A549 (cell line): Measurements from ENCODE around the gene PSIP1. TPM values are rescaled to one million over a fixed set of nuclear protein-coding genes. Genes with fewer than 3 reads are reported as not detected.
"Not testable (repeated sequence)": the region's sequence is repeated elsewhere in the genome, so short reads cannot be mapped to it uniquely, and the experiment has no call there.

Source experiments
- ATAC-seq, 2 experiments: fragments of 200-7000 bp in 1 of 2; fragments of >200 bp in 1 of 2; cut with Nextera tagmentation in 1 of 2; cut with Tn5 transposase in 1 of 2; 3 replicates each; pipeline versions ENCODE4 v1.8.0 to v1.9.1; 2018 to 2020; ENCODE audit warnings: mild to moderate bottlenecking in 1 of 2, moderate library complexity in 1 of 2
- CTCF ChIA-PET: fragments of 300-600 bp; sonication (Branson Sonifier 250); formaldehyde crosslinking; extraction: SDS; loops from one replicate; lab custom pipeline; 2021; ENCODE audit warnings: antibody characterized with exemption, inconsistent platforms; lab: Yijun Ruan, JAX
- POLR2A ChIA-PET: fragments of 350-600 bp; formaldehyde crosslinking; extraction: SDS; loops from one replicate; lab custom pipeline; 2021; ENCODE audit warnings: antibody characterized with exemption, inconsistent platforms; lab: Yijun Ruan, JAX
- DNase-seq, 2 experiments: peaks; one replicate each; pipeline versions ENCODE4 v3.0.0 to v3.0.0-alpha.2; 2011 to 2016; ENCODE audit warnings: low read depth in 1 of 2, low spot score in 1 of 2
- FAIRE-seq: peaks from 2 replicates; lab custom pipeline; 2011; peaks lifted over from hg19 to GRCh38; lab: Jason Lieb, UNC
- H3K27ac ChIP-seq, 2 experiments: fragments of >200 bp; sonication (Bioruptor Twin); formaldehyde crosslinking; 3 replicates each; pipeline ENCODE4 v1.5.1; 2016 to 2017
- H3K4me1 ChIP-seq: fragments of >200 bp; sonication (Bioruptor Twin); formaldehyde crosslinking; 3 replicates; pipeline ENCODE4 v1.6.1; 2016
- H3K4me2 ChIP-seq: fragments of >200 bp; sonication (Bioruptor Twin); formaldehyde crosslinking; 3 replicates; pipeline ENCODE4 v1.6.1; 2016
- H3K4me3 ChIP-seq: fragments of >200 bp; sonication (Bioruptor Twin); formaldehyde crosslinking; 3 replicates; pipeline ENCODE4 v1.5.1; 2016
- H3K9me3 ChIP-seq: fragments of >200 bp; sonication (Bioruptor Twin); formaldehyde crosslinking; 3 replicates; pipeline ENCODE4 v1.6.1; 2016
- CBX8 ChIP-seq: fragments of 200-600 bp; sonication (generic); IDR thresholded peaks from 2 replicates; pipeline ENCODE4 v1.6.1; 2016
- CEBPB ChIP-seq, 2 experiments: fragments of >200 bp in 1 of 2; sonication (Bioruptor Twin) in 1 of 2; formaldehyde crosslinking in 1 of 2; IDR thresholded peaks; 2 replicates each; pipeline ENCODE4 v1.6.1; 2012 to 2016
- CHD4 ChIP-seq: fragments of 200-600 bp; sonication (generic); IDR thresholded peaks from 2 replicates; pipeline ENCODE4 v1.6.1; 2016; ENCODE audit warnings: antibody characterized with exemption, mild to moderate bottlenecking, borderline replicate concordance
- EHF ChIP-seq: fragments of 250-450 bp; sonication (Bioruptor Pico); IDR thresholded peaks from 2 replicates; pipeline ENCODE4 v1.5.0; 2020; ENCODE audit warnings: mild to moderate bottlenecking
- EP300 ChIP-seq, 2 experiments: fragments of >200 bp; sonication (Bioruptor Twin); formaldehyde crosslinking; IDR thresholded peaks; 2 replicates in 1 of 2; 3 replicates in 1 of 2; pipeline ENCODE4 v1.6.1; 2016 to 2017
- FOSB ChIP-seq: fragments of 250-450 bp; sonication (Bioruptor Pico); IDR thresholded peaks from 2 replicates; pipeline ENCODE4 v1.5.0; 2020; ENCODE audit warnings: mild to moderate bottlenecking, moderate library complexity
- FOSL2 ChIP-seq, 2 experiments: fragments of 450-650 bp in 1 of 2; fragments of >200 bp in 1 of 2; sonication (Bioruptor Twin) in 1 of 2; formaldehyde crosslinking; IDR thresholded peaks; 2 replicates each; pipeline versions ENCODE4 v1.5.0 to v1.6.1; 2016 to 2020; ENCODE audit warnings: mild to moderate bottlenecking in 1 of 2, moderate library complexity in 1 of 2
- HDAC2 ChIP-seq: fragments of 200-600 bp; sonication (generic); IDR thresholded peaks from 2 replicates; pipeline ENCODE4 v1.6.1; 2016
- JUNB ChIP-seq: fragments of >200 bp; sonication (Bioruptor Twin); formaldehyde crosslinking; IDR thresholded peaks from 2 replicates; pipeline ENCODE4 v1.6.1; 2016
- KDM5A ChIP-seq: fragments of 200-600 bp; sonication (generic); IDR thresholded peaks from 2 replicates; pipeline ENCODE4 v1.6.1; 2016; ENCODE audit warnings: antibody characterized with exemption, mild to moderate bottlenecking
- MAFK ChIP-seq: fragments of 450-650 bp; IDR thresholded peaks from 2 replicates; pipeline ENCODE4 v1.6.1; 2014; ENCODE audit not compliant: partially characterized antibody
- MAZ ChIP-seq: fragments of 150-350 bp; IDR thresholded peaks from 2 replicates; pipeline ENCODE4 v1.6.1; 2014; ENCODE audit warnings: antibody characterized with exemption, low read depth, low read length, borderline replicate concordance
- MYC ChIP-seq: IDR thresholded peaks from 2 replicates; pipeline ENCODE4 v1.6.1; 2012; ENCODE audit warnings: mild to moderate bottlenecking, inconsistent platforms, low read length, improper control_type of control experiment, borderline replicate concordance
- POLR2A ChIP-seq: IDR thresholded peaks from 2 replicates; pipeline ENCODE4 v1.6.1; 2012; ENCODE audit warnings: mild to moderate bottlenecking, low read length
- TFCP2L1 ChIP-seq: fragments of 250-450 bp; sonication (Bioruptor Pico); IDR thresholded peaks from 2 replicates; pipeline ENCODE4 v1.5.0; 2021; ENCODE audit warnings: mild to moderate bottlenecking
- ZC3H11A ChIP-seq: fragments of 450-650 bp; IDR thresholded peaks from 2 replicates; pipeline ENCODE4 v1.6.1; 2014; ENCODE audit warnings: antibody characterized with exemption, mild to moderate bottlenecking
- ZFP36 ChIP-seq: fragments of 450-650 bp; IDR thresholded peaks from 2 replicates; pipeline ENCODE4 v1.6.1; 2014; ENCODE audit warnings: borderline replicate concordance; ENCODE audit not compliant: partially characterized antibody
- ZSCAN20 ChIP-seq: fragments of 250-450 bp; sonication (Bioruptor Pico); IDR thresholded peaks from 2 replicates; pipeline ENCODE4 v1.8.0; 2022; ENCODE audit warnings: mild to moderate bottlenecking, moderate library complexity
- WGBS: methylation state at CpG from one replicate; pipeline ENCODE4 v1.1.6; 2017; ENCODE audit errors: missing lambda C conversion rate; 5-methylcytosine and 5-hydroxymethylcytosine counted together
- polyA plus RNA-seq, 4 experiments: library from polyadenylated mRNA; depleted of rRNA in 3 of 4; stranded (reverse); fragments of >200 nt; fragmentation: RNase III in 1 of 4; extraction: RNeasy Plus Mini Kit Qiagen cat#74134 plus additional on column Dnase treatment in 1 of 4; gene quantifications; 2 replicates in 3 of 4; 3 replicates in 1 of 4; pipeline ENCODE4 v1.2.3, GENCODE V29; 2011 to 2017
- TF ChIP-seq, protein P1 (sequence below): fragments of 150-350 bp; IDR thresholded peaks from 2 replicates; pipeline ENCODE4 v1.6.1; 2014; ENCODE audit warnings: low read depth, mild to moderate bottlenecking, low read length
- TF ChIP-seq, protein P2 (sequence below): fragments of >200 bp; sonication (Bioruptor Twin); formaldehyde crosslinking; IDR thresholded peaks from 3 replicates; pipeline ENCODE4 v1.5.1; 2016
- TF ChIP-seq, protein P3 (sequence below): IDR thresholded peaks from 2 replicates; pipeline ENCODE4 v1.6.1; 2012; ENCODE audit warnings: low read depth, borderline replicate concordance
- TF ChIP-seq, protein P4 (sequence below): IDR thresholded peaks from 2 replicates; pipeline ENCODE4 v1.6.1; 2012
- TF ChIP-seq, protein P5 (sequence below): fragments of 250-450 bp; sonication (Bioruptor Pico); IDR thresholded peaks from 2 replicates; pipeline ENCODE4 v1.5.0; 2020; ENCODE audit warnings: low read depth, mild to moderate bottlenecking, moderate library complexity

The PSIP1 gene
- polyA plus RNA-seq, 2 of the 4 experiments (the other 2 are of a cell fraction): 84.2 to 119 TPM

DNA sequence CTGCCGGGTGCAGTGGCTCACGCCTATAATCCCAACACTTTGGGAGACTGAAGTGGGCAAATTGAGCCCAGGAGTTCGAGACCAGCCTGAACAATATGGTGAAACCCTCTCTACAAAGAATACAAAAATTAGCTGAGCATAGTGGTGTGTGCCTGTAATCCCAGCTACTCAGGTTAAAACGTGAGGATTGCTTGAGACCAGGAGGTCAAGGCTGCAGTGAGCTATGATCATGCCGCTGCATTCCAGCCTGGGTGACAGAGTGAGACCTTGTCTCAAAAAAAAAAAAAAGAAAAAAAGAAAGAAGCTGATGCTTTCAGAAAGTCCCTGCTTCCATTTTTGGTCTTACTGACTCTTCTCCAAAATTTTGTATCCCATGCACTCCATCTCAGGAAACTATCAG lies 56.8 kb downstream of the PSIP1 start:
- H3K27ac ChIP-seq: no peak overlapping the region
- no peaks in the 10 kb centered on the region for H3K9me3 ChIP-seq
- H3K4me2 ChIP-seq: no peak overlapping the region
- no peak for DNase-seq
- WGBS: 95% methylated on average over 5 of the region's 5 CpGs
- ATAC-seq: no peak
- ChIA-PET CTCF (interaction anchor here (1.9 kb wide), 1 partner anchor 14 kb away, joined by 4 read pairs; no protein-coding TSS in a partner anchor), POLR2A (interaction anchor here (0.7 kb wide), 1 partner anchor 1251 kb away, joined by 3 read pairs; no protein-coding TSS in a partner anchor)
- no peaks in the 10 kb centered on the region for H3K4me1 ChIP-seq
- no peak for FAIRE-seq
- H3K4me3 ChIP-seq: no peak overlapping the region
- no peak for TF ChIP-seq CEBPB (IDR thresholded peaks at IDR 0.05)
- TF ChIP-seq EHF (CRISPR knock-in tag): no peak
- TF ChIP-seq, protein P1, sequence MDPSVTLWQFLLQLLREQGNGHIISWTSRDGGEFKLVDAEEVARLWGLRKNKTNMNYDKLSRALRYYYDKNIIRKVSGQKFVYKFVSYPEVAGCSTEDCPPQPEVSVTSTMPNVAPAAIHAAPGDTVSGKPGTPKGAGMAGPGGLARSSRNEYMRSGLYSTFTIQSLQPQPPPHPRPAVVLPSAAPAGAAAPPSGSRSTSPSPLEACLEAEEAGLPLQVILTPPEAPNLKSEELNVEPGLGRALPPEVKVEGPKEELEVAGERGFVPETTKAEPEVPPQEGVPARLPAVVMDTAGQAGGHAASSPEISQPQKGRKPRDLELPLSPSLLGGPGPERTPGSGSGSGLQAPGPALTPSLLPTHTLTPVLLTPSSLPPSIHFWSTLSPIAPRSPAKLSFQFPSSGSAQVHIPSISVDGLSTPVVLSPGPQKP: no peak
- no peak for TF ChIP-seq FOSL2 (IDR thresholded peaks at IDR 0.05)
- TF ChIP-seq FOSL2 (CRISPR knock-in tag; IDR thresholded peaks at IDR 0.05): no peak
- TF ChIP-seq HDAC2: no peak
- no peak for TF ChIP-seq MAFK
- TF ChIP-seq, protein P2, sequence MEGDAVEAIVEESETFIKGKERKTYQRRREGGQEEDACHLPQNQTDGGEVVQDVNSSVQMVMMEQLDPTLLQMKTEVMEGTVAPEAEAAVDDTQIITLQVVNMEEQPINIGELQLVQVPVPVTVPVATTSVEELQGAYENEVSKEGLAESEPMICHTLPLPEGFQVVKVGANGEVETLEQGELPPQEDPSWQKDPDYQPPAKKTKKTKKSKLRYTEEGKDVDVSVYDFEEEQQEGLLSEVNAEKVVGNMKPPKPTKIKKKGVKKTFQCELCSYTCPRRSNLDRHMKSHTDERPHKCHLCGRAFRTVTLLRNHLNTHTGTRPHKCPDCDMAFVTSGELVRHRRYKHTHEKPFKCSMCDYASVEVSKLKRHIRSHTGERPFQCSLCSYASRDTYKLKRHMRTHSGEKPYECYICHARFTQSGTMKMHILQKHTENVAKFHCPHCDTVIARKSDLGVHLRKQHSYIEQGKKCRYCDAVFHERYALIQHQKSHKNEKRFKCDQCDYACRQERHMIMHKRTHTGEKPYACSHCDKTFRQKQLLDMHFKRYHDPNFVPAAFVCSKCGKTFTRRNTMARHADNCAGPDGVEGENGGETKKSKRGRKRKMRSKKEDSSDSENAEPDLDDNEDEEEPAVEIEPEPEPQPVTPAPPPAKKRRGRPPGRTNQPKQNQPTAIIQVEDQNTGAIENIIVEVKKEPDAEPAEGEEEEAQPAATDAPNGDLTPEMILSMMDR: no peak
- no peak for TF ChIP-seq POLR2A
- no peak for TF ChIP-seq ZSCAN20
- TF ChIP-seq, protein P3, sequence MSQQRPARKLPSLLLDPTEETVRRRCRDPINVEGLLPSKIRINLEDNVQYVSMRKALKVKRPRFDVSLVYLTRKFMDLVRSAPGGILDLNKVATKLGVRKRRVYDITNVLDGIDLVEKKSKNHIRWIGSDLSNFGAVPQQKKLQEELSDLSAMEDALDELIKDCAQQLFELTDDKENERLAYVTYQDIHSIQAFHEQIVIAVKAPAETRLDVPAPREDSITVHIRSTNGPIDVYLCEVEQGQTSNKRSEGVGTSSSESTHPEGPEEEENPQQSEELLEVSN: no peak
- TF ChIP-seq ZFP36: no peak
- TF ChIP-seq TFCP2L1 (CRISPR knock-in tag): no peak
- no peak for TF ChIP-seq CBX8
- TF ChIP-seq KDM5A: no peak
- TF ChIP-seq, protein P4, sequence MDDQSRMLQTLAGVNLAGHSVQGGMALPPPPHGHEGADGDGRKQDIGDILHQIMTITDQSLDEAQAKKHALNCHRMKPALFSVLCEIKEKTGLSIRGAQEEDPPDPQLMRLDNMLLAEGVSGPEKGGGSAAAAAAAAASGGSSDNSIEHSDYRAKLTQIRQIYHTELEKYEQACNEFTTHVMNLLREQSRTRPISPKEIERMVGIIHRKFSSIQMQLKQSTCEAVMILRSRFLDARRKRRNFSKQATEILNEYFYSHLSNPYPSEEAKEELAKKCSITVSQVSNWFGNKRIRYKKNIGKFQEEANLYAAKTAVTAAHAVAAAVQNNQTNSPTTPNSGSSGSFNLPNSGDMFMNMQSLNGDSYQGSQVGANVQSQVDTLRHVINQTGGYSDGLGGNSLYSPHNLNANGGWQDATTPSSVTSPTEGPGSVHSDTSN: no peak
- no peak for TF ChIP-seq ZC3H11A
- no peak for TF ChIP-seq EP300 (IDR thresholded peaks at IDR 0.05)
- TF ChIP-seq MAZ: no peak
- TF ChIP-seq, protein P5, sequence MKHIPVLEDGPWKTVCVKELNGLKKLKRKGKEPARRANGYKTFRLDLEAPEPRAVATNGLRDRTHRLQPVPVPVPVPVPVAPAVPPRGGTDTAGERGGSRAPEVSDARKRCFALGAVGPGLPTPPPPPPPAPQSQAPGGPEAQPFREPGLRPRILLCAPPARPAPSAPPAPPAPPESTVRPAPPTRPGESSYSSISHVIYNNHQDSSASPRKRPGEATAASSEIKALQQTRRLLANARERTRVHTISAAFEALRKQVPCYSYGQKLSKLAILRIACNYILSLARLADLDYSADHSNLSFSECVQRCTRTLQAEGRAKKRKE (CRISPR knock-in tag): no peak

DNA sequence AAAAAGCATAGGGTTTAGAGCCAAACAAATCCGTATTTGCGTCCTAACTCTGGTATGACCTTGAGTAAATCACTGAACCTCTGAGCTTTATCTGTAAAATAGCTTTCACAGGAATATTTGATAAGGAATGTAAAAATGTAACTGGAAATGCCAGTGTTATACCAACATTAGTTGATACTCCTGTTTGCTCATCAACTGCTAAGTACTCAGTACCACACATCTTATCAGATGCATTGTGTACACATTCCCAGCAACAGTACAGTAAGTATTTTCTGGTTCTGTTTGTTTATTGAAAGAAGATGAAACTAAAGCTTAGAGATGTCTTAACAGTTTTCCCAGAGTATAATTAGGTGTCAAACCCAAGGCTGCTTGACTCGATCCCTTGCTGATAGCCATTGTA lies 66.6 kb downstream of the PSIP1 start:
- ChIA-PET CTCF (interaction anchor here (1.1 kb wide), 1 partner anchor 69 kb away, joined by 3 read pairs; no protein-coding TSS in a partner anchor), POLR2A (no interaction called here)
- H3K9me3 ChIP-seq: no peaks in the 10 kb centered on the region
- FAIRE-seq (no peak), ATAC-seq (no peak), DNase-seq (no peak)
- no peak overlapping the region for H3K27ac ChIP-seq
- no peak for TF ChIP-seq EHF (CRISPR knock-in tag)
- no peak for TF ChIP-seq MYC
- TF ChIP-seq CHD4: no peak
- TF ChIP-seq, protein P2: no peak
- TF ChIP-seq FOSB (CRISPR knock-in tag): no peak
- TF ChIP-seq JUNB: no peak
- 83% methylated on average over 3 of the region's 3 CpGs for WGBS
- peaks cover 8% of the 10 kb centered on the region; the same call in 2 of the 3 replicates for H3K4me1 ChIP-seq
- H3K4me2 ChIP-seq: no peak overlapping the region
- no peak overlapping the region for H3K4me3 ChIP-seq

DNA sequence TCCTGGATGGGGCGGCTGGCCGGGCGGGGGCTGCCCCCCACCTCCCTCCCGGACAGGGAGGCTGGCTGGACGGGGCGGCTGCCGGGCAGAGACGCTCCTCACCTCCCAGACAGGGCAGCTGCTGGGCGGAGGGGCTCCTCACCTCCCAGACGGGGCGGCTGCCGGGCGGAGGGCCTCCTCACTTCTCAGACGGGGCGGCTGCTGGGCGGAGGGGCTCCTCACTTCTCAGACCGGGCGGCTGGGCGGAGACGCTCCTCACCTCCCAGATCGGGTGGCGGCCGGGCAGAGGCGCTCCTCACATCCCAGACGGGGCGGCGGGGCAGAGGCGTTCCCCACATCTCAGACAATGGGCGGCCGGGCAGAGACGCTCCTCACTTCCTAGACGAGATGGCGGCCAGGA lies 68.5 kb downstream of the PSIP1 start:
- POLR2A ChIA-PET, ATAC-seq, H3K4me3 ChIP-seq, H3K9me3 ChIP-seq, CTCF ChIA-PET, H3K4me1 ChIP-seq, H3K4me2 ChIP-seq, DNase-seq, FAIRE-seq: not testable (repeated sequence)
- H3K27ac ChIP-seq: peak overlapping the region in 1 of 2 experiments; percentile 65; a peak in 2 of 6 replicates
- WGBS: 98% methylated on average over 14 of the region's 33 CpGs

DNA sequence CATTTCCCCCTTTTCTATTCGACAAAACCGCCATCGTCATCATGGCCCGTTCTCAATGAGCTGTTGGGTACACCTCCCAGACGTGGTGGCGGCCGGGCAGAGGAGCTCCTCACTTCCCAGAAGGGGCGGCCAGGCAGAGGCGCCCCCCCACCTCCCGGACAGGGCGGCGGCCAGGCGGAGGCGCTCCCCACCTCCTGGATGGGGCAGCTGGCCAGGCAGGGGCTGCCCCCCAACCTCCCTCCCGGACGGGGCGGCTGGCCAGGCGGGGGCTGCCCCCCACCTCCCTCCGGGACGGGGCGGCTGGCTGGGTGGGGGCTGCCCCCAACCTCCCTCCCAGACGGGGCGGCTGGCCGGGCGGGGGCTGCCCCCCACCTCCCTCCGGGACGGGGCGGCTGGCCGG lies 68.9 kb downstream of the PSIP1 start:
- H3K4me1 ChIP-seq, FAIRE-seq, H3K4me3 ChIP-seq, DNase-seq, POLR2A ChIA-PET, ATAC-seq, H3K9me3 ChIP-seq, CTCF ChIA-PET, H3K4me2 ChIP-seq: not testable (repeated sequence)
- no CpG with 5 or more reads among the region's 29 CpGs for whole genome bisulfite sequencing
- H3K27ac ChIP-seq: peak overlapping the region in 1 of 2 experiments; percentile 65; a peak in 2 of 6 replicates
